GM10847 (cell line): Measurements from ENCODE around the gene CMSS1.

ENCODE experiments used
- POLR2A ChIP-seq: IDR thresholded peaks from 2 replicates; pipeline ENCODE4 v1.6.1; 2011; ENCODE audit not compliant: insufficient read length; ENCODE audit errors: extremely low read depth

The CMSS1 gene

DNA sequence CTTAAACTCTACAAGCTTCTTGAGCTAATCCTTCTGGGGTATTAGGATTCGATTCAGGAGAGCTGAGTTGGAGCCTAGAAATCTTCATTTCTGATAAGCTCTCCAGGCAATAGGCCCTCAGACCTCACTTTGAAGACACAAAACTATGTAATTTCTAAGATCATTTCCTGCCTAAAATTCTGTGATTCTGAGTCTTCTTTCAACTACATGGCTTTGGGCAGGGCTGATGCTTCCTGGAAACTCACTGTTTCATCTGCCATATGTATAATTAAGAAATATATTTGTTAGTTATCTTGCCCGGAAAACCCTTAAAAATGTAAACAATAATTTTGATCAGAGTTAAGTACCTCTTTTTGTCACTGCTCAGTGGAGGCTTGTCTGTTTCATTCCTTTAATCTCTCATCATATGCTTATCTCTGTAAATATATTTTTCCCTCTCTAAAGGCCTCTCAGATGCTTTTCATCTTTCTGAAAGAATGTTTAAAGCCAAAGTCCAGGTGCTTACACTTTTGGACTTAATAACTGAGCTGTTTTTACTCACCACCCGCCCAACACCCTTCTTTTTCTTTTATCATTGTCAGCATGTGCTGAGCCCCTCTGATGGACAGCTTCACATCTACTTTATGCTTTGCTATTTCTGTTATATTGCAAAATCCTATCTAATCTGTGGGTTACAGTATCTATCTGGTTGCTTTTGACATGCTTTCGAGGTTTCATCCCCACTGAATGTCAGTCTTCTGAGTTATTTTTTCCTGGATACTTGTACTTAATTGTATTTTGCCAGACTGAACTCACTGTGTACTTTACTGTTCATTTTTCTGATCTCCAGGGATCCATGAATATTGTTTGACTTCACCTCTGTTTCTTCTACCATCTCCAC, 258.4 kb downstream of the CMSS1 start:
- no peak for TF ChIP-seq POLR2A

GRCh38 chr3:100076731-100077529, 259.3 kb downstream of the CMSS1 start:
- TF ChIP-seq POLR2A, result no peak

DNA sequence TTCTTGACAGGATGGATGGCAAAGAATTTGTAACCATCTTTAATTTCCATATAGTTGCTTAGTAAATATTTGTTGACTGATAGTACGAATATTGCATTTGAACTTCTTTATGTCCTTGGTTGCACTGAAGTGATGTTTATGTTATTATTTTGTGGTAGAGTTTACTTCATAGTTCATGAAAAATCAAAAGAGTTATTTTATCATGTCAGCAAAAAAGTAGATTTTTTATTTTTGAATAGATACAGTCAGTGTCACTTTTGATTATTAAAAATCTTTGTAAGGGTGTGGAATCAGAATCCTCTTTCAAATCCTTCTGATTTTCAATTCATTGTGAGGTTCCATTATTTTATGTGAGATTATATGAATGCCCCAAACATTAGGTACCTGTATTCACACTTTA, 261.7 kb downstream of the CMSS1 start:
- TF ChIP-seq POLR2A, result no peak

DNA sequence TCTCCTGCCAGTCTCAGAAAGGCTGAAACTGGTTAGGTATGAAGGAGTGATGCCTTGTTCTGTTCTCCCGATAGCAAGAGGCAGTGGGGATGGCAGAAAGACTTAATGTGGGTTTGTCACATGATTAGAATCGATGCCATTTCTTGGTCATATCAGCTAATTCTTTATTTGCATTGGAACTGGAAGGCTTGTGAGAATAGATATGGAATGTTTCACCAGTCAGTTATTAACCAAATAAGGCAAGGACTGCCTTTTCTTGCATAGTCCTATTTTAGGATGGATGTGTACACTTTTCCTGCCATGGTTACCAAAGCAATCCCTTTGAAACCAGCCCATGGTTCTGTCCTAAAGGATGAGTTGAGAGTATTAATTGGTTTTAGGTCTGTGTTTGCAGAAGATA, 262.9 kb downstream of the CMSS1 start:
- TF ChIP-seq POLR2A, result no peak

DNA sequence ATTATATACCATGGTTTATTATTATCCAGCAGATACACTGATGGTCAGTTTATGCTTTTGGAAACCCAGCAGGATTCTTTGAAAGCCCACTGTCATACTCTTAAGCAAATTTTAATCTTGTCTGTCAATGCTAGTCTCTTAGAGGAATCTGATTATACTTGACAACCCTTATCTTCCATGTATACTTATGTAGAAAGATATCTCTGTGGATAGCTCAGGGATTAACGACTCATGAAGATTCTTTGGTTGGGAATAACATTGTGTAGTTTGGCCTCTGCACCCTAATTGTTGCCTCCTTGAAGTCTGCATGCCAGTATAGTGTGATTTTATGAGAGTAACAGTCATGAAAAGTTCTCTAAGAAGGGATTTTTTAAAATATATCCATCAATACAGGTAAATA, 263.6 kb downstream of the CMSS1 start:
- no peak for TF ChIP-seq POLR2A

DNA sequence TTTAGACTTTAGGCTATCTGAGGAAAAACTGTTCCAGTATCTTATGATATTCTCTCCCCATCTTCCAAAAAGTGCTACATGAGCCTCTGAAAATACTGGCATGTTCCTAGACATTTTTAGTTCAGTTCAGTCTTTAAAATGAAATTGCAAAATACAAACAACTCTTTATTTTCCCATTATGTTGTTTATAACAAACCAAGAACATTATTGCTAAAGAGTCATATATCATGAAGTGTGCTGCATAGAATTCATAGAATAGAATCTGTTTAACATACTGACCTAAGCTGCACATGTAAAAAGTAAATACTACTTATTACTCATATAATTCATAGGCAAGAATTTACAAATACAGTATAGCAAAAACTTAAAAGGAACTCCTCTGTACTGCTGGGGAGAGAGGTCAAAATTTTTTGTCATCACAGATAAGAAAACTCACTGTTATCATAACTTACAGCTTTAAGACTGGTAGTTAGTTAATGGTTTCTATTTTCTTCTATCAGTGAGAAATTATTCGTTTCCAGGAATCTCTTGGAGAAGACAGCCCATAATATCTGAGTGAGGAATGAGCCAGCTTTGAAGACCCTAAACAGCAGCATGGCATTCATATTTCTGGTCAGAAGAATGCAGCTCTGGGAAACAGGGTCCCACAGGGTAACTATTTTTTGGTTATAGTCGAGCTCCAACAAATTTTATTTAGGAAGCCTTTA, 264.5 kb downstream of the CMSS1 start:
- TF ChIP-seq POLR2A, result no peak

GRCh38 chr3:100082714-100083113, 265.1 kb downstream of the CMSS1 start:
- no peak for TF ChIP-seq POLR2A

- no peak for TF ChIP-seq POLR2A
These were observed 265.5 kb downstream of the CMSS1 start for GRCh38 chr3:100083209-100083608.

DNA sequence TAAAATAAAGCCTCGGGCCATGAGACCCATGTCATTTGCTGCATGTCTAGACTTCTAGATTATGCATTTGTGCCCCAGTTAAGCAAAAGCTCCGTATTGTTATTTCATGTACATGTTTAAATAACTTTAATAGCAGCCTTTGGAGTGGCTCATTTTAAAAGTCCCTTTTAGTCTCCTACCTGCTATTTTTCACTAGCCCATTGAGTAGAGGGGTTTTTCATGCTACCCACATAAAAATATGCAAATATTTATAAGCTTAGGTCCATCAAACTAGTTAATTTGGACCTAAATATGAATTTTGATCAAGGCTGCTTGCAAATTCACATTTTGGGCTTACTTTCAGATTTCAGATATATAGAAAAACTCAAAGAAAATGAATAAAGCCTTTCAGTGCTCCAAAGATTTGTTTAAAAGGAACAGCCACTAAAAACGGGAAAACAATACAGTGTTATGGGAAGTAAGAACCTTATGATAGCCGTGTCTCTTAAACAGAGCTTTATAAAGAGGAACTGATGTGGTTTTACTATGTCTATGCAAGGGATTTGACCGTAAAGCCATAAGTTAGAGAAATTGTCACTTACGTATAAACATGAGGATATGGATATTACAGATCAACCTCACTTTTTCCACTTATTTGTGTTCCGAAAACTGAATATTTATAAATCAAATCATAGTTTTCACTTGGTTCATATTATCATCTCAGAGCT, 266.6 kb downstream of the CMSS1 start:
- TF ChIP-seq POLR2A, result no peak

DNA sequence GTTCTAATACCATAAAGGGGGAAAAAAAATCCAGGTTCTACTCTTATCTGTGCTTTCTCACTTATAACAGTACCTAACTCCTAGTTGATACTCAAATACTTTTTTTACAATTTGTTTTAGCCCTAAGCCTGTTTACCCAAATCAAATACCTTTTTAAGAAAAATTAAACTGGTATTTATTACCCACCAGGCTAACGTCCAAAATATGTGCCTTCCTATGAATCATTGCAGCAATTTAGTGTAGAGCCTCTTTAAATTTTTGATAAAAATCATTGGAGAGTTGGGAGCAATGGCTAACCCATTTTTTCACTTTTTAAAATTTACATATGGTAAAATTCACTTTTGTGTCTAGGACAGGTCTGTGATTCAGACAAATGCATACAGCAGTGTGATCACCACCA, 268.7 kb downstream of the CMSS1 start:
- no peak for TF ChIP-seq POLR2A

- no peak for TF ChIP-seq POLR2A
These were observed 269.5 kb downstream of the CMSS1 start for GRCh38 chr3:100087198-100087597.

DNA sequence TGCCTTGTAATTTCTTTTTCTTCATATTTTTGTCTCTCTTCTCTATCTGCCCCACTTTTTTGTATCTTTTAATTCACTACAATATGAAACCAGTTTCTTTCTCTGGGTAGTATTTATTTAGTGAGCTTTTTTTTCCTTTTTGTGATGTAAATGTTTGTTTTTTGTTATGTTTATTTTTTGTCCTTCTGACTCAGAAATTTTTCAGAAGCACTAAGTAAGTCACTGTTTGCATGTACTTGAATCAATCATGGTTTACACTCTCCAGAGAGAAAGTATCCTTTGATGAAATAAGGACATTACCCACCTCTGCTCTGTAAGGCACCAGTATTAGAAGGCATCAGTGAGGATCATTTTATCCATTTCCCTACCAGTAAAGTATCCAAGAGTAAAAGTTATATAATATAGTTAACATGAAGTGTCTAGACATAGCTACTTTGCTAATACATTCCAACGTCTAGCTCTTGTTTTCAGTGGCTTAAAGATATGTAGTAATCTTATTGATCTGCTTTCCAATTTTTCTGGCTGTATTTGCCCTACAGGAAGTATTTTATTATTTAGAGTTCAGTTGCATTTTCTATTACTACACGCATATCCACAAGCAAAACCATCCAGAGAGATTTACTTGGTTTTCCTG, 271.2 kb downstream of the CMSS1 start:
- TF ChIP-seq POLR2A, result no peak

DNA sequence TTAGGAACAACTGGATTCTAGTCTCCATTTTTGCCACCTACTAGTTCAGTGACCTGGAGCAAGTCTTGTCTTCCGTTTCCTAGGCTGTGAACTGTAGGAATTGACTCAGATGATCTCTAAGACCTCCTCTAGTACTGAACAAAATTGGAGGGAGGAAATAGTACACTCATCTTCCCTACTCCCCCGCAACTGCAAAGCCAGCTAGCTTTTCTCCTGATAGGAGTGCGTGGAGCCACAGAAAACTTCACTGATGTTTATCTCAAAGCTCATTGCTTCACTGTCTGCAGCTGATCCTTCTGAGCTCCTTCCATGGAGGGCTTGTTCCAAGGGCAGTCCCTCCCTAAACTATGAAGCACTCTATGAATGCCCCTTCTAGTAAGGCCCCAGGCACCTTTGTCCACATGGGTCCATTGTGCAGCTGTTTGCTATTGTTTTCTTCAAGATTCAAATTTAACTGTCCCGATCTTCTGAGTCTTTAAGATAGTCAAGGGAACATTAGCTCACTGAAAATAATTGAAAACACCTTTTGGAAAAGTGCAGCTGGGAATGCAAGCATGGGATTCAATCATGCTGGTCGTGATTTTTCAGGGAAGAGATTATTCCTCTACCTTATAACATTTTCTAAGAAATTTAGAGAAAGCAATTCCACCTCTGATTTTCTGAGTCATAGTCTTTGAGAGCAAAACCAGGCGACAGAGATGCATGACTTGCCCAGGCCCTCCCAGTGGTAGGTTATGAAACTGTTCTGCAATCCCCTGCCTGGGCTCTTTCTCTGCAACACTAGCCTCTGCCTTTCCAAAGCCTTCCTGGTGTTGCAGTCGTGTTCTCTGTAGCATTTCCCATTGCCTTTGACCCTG, 272.4 kb downstream of the CMSS1 start:
- TF ChIP-seq POLR2A, result no peak

GRCh38 chr3:100090669-100091005, 273.0 kb downstream of the CMSS1 start:
- no peak for TF ChIP-seq POLR2A
